HT-29 (cell line): Measurements from ENCODE around the gene PDE4A. TPM values are rescaled to one million over a fixed set of nuclear protein-coding genes. Genes with fewer than 3 reads are reported as not detected.

Experiments
- DNase-seq: peaks from one replicate; pipeline ENCODE4 v3.0.0-alpha.2; 2015; ENCODE audit warnings: low spot score
- total RNA-seq: library from RNA; depleted of rRNA; stranded (reverse); fragments of >200 nt; shearing (Covaris generic); gene quantifications from 2 replicates; pipeline ENCODE4 v1.2.3, GENCODE V29; 2014; rRNA removed

PDE4A gene
- total RNA-seq, 1 experiment from 2014 or later: 0.36 TPM

- DNase-seq: no peak
Measured at GRCh38 chr19:10510301-10510802, 90.0 kb downstream of the PDE4A start.

DNA sequence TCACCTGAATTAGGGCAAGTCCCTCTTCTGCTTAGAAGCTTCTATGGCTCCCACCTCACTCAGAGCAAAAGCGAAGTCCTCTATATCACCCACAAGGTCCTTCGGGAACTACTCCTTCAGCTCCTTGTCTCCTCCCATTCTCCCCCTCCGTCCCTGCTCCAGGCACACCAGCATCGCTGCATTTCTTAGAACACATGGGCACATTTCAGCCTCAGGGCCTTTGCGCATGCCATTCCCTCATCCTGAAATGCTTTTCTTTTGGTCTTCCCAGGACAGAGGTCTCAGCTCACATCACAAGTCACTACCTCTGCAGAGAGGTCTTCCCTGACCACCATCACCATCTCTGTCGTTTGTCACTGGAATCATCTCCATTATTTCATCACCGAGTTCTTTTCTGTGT, 92.9 kb downstream of the PDE4A start:
- DNase-seq: no peak

DNA sequence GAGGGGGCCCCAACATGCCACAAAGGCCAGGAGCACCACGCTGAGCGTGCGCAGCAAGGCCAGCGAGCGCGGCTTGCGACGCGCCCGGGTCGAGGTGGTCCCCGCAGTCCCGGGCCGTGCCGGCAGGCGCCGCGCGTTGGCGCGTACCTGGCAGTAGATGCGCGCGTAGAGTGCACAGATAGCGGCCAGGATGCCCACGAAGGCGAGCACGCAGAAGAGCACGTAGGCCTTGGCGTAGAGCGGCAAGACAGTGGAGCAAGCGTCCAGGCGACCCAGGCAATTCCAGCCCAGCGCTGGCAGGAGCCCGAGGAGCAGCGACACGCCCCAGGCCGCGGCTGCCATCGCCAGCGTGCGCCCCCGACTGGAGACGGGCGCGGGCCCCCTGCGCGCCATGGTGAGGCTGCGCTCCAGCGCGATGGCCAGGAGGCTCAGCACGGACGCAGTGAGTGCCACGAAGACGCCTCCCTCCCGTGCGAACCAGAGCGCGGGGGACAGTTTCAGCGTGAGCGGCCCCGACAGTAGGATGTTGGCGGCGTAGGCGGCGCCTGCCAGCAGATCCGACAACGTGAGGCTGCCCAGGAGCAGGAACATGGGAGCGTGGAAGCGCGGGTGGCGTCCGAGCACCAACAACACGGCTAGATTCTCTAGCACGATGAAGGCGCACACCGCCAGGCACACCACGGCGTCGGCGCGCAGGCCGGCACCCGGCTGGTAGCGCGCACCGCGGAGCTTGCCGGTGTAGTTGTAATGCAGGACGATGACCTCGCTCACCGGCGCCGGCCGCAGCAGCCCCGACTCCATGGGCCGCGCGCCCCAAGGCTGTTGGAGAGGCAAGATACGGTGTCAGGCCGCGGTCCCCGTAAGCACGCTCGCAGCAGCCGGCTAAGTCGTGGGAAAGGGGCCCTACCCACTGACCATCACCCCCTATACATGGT, 94.1 kb downstream of the PDE4A start:
- DNase-seq: no peak

GRCh38 chr19:10516064-10516385, 95.7 kb downstream of the PDE4A start:
- no peak for DNase-seq

DNA sequence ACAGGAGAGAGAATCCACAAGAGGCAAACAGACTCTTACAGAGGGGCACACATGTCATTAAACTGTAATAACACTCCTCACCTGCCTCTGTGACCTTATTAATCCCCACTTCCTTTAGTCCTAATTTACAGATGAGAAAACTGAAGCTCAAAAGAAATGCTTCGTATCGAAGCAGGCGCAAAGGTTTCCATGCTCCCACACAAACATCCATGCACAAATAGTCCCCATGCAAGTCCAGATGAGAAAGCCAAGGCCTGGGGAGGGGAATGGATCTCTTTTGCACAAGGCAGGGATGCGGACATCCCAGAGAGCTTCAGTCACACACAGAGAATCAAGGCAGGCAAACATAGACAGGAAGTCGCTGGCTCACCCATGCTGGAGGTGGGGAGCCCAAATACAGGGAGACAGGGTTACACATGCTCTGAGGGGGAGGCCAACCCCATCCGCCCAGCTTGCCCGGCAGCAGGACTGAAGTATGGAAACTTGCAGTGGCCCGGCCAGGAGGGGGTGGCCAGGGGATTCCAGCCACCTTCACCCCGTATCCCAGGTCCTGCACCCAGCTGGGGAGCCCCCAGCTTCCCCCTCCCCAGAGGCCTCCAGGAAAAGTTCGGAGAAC, 96.4 kb downstream of the PDE4A start:
- DNase-seq: no peak

GRCh38 chr19:10517361-10517759, 97.0 kb downstream of the PDE4A start, which contains the start of gene S1PR5:
Gene S1PR5, minus strand, starts transcription at chr19:10517447. Its CDS starts 2,436 bp downstream, at chr19:10515011.
- no peak for DNase-seq

DNA sequence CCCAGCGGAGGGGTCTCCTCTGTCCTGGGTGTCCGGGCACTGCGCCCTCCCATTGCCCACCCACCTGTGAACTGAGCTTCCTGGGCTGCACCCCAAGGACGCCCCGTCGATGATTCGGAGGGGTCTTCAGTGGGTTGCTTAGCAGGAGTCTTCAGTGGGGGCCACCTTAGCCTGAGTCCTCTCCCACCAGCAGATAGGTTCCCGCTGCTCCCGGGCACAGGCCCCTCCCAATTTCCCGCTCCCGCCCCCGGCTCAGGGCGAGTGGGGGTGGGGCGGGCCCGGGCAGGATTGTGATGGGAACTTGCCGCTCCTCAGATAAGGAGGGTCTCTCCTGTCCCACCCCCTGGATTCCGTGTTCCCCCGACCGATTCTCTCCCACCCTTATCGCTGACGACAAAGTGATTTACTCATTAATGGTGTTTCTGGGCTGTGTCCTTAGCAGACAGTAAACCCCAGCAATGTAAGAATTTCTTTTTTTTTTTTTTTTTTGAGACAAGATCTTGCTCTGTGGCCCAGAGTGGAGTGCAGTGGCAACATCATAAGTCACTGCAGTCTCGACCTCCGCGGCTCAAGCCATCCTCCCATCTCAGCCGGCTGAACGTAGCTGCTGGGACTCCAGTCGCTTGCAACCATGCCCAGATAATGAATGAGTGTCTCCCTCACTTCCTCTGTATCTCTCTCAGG, 97.6 kb downstream of the PDE4A start:
- no peak for DNase-seq

DNA sequence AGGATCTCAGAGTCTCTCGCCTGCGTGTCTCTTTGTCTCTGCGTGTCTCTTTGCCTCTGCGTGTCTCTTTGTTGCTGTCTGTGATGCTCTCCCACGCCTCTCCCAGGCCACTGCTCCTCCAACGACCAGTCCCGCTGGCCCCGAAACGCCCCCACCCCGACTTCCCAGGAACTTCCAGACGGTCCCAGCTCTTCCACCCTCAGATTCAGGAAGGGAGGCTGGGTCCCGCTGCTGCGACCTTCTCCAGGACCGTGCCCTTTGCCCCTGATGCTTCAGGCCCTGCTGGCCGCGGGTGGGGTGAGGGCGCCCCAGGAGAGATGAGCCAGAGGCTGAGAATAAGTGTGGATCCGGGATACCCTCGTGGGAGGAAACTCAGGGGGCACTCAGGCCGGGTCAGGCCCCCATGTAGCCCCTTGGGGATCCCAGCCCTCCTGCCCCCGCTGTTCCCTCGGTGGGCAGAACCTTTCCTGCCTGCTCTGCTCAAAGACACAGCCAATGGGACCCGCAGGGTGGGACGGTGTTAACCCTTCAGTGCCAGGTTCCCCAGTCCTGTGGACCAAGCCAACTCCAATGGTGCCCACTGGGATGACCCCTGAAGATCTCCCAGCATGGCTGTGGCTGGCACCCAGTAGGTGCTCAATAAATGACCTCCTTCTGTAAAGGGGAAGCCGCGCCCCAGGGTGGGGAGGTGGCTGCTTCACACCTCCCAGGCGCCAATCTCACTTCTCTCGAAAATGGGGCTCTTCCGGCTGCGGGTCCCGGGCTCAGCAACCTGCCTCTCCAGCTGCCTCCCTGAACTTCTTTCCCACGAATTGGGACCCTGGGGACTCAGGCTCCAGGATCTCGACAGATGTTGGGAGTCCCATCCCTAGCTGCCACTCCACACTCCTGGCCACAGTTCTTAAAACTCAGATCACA, 98.4 kb downstream of the PDE4A start:
- DNase-seq: no peak

Other genes starting within 250 kb of the PDE4A start
- 105 and 136 TPM in 2 replicates for gene DNMT1, start 225.6 kb upstream of the PDE4A start, total RNA-seq
- gene S1PR2, start 189.2 kb upstream of the PDE4A start, total RNA-seq: 0.91 and 1.4 TPM in 2 replicates
- gene MRPL4, start 168.3 kb upstream of the PDE4A start, total RNA-seq: 201 and 220 TPM in 2 replicates
- 4.6 and 4.8 TPM in 2 replicates for gene ICAM1, start 149.4 kb upstream of the PDE4A start, total RNA-seq
- gene ICAM4, start 133.6 kb upstream of the PDE4A start, total RNA-seq: 0.69 TPM in 1 of 2 replicates, not detected in the other
- gene ICAM5, start 130.6 kb upstream of the PDE4A start, total RNA-seq: 0.34 and 0.56 TPM in 2 replicates
- gene ZGLP1, start 110.7 kb upstream of the PDE4A start, total RNA-seq: 0.16 and 0.51 TPM in 2 replicates
- 50.2 and 50.9 TPM in 2 replicates for gene FDX2, start 104.5 kb upstream of the PDE4A start, total RNA-seq
- 35.5 and 45.3 TPM in 2 replicates for gene RAVER1, start 87.0 kb upstream of the PDE4A start, total RNA-seq
- 11.0 and 18.2 TPM in 2 replicates for gene ICAM3, start 80.9 kb upstream of the PDE4A start, total RNA-seq
- 81.1 and 107 TPM in 2 replicates for gene TYK2, start 40.0 kb upstream of the PDE4A start, total RNA-seq
- gene CDC37, start 17.0 kb upstream of the PDE4A start, total RNA-seq: 239 and 271 TPM in 2 replicates
- 99.5 and 114 TPM in 2 replicates for gene KEAP1, start 82.8 kb downstream of the PDE4A start, total RNA-seq
- gene S1PR5, start 96.9 kb downstream of the PDE4A start, total RNA-seq: not detected in 2 replicates
- 36.0 and 36.8 TPM in 2 replicates for gene ATG4D, start 123.4 kb downstream of the PDE4A start, total RNA-seq
- gene KRI1, start 145.5 kb downstream of the PDE4A start, total RNA-seq: 38.3 and 68.1 TPM in 2 replicates
- 21.1 and 23.0 TPM in 2 replicates for gene CDKN2D, start 148.4 kb downstream of the PDE4A start, total RNA-seq
- gene AP1M2, start 166.8 kb downstream of the PDE4A start, total RNA-seq: 154 and 159 TPM in 2 replicates
- gene SLC44A2, start 205.0 kb downstream of the PDE4A start, total RNA-seq: 48.5 and 80.6 TPM in 2 replicates
- gene ILF3, start 233.8 kb downstream of the PDE4A start, total RNA-seq: 170 and 198 TPM in 2 replicates